A549 (cell line): ENCODE results near the gene RPS6KA4. TPM values are rescaled to one million over a fixed set of nuclear protein-coding genes. Genes with fewer than 3 reads are reported as not detected.
"Not testable (repeated sequence)": the region's sequence is repeated elsewhere in the genome, so short reads cannot be mapped to it uniquely, and the experiment has no call there.

Experiments used
- ATAC-seq, 2 experiments: fragments of 200-7000 bp in 1 of 2; fragments of >200 bp in 1 of 2; cut with Nextera tagmentation in 1 of 2; cut with Tn5 transposase in 1 of 2; 3 replicates each; pipeline versions ENCODE4 v1.8.0 to v1.9.1; 2018 to 2020; ENCODE audit warnings: mild to moderate bottlenecking in 1 of 2, moderate library complexity in 1 of 2
- CTCF ChIA-PET: fragments of 300-600 bp; sonication (Branson Sonifier 250); formaldehyde crosslinking; extraction: SDS; loops from one replicate; lab custom pipeline; 2021; ENCODE audit warnings: antibody characterized with exemption, inconsistent platforms; lab: Yijun Ruan, JAX
- POLR2A ChIA-PET: fragments of 350-600 bp; formaldehyde crosslinking; extraction: SDS; loops from one replicate; lab custom pipeline; 2021; ENCODE audit warnings: antibody characterized with exemption, inconsistent platforms; lab: Yijun Ruan, JAX
- DNase-seq, 2 experiments: peaks; one replicate each; pipeline versions ENCODE4 v3.0.0 to v3.0.0-alpha.2; 2011 to 2016; ENCODE audit warnings: low read depth in 1 of 2, low spot score in 1 of 2
- FAIRE-seq: peaks from 2 replicates; lab custom pipeline; 2011; peaks lifted over from hg19 to GRCh38; lab: Jason Lieb, UNC
- H3K27ac ChIP-seq, 2 experiments: fragments of >200 bp; sonication (Bioruptor Twin); formaldehyde crosslinking; 3 replicates each; pipeline ENCODE4 v1.5.1; 2016 to 2017
- H3K4me1 ChIP-seq: fragments of >200 bp; sonication (Bioruptor Twin); formaldehyde crosslinking; 3 replicates; pipeline ENCODE4 v1.6.1; 2016
- H3K4me2 ChIP-seq: fragments of >200 bp; sonication (Bioruptor Twin); formaldehyde crosslinking; 3 replicates; pipeline ENCODE4 v1.6.1; 2016
- H3K4me3 ChIP-seq: fragments of >200 bp; sonication (Bioruptor Twin); formaldehyde crosslinking; 3 replicates; pipeline ENCODE4 v1.5.1; 2016
- H3K9me3 ChIP-seq: fragments of >200 bp; sonication (Bioruptor Twin); formaldehyde crosslinking; 3 replicates; pipeline ENCODE4 v1.6.1; 2016
- CBX2 ChIP-seq: fragments of 200-600 bp; sonication (generic); IDR thresholded peaks from 2 replicates; pipeline ENCODE4 v1.6.1; 2016; ENCODE audit warnings: low read depth, mild to moderate bottlenecking, borderline replicate concordance
- CHD2 ChIP-seq: fragments of 150-350 bp; IDR thresholded peaks from 2 replicates; pipeline ENCODE4 v1.6.1; 2014; ENCODE audit warnings: low read length; ENCODE audit not compliant: partially characterized antibody
- KDM1A ChIP-seq: fragments of 200-600 bp; sonication (generic); IDR thresholded peaks from 2 replicates; pipeline ENCODE4 v1.6.1; 2016; ENCODE audit warnings: low read depth, mild to moderate bottlenecking
- MAFK ChIP-seq: fragments of 450-650 bp; IDR thresholded peaks from 2 replicates; pipeline ENCODE4 v1.6.1; 2014; ENCODE audit not compliant: partially characterized antibody
- NPAS2 ChIP-seq: fragments of 250-450 bp; sonication (Bioruptor Pico); IDR thresholded peaks from 2 replicates; pipeline ENCODE4 v1.8.0; 2022; ENCODE audit warnings: mild to moderate bottlenecking, moderate library complexity, borderline replicate concordance
- RARB ChIP-seq: fragments of 250-450 bp; sonication (Bioruptor Pico); IDR thresholded peaks from 2 replicates; pipeline ENCODE4 v1.8.0; 2021; ENCODE audit warnings: mild to moderate bottlenecking, moderate library complexity
- RNF2 ChIP-seq: fragments of 200-600 bp; sonication (generic); IDR thresholded peaks from 2 replicates; pipeline ENCODE4 v1.6.1; 2016; ENCODE audit warnings: low read depth, mild to moderate bottlenecking, antibody characterized with exemption, moderate library complexity, borderline replicate concordance
- USF2 ChIP-seq: fragments of 450-650 bp; IDR thresholded peaks from 2 replicates; pipeline ENCODE4 v1.6.1; 2014; ENCODE audit warnings: antibody characterized with exemption
- ZC3H11A ChIP-seq: fragments of 450-650 bp; IDR thresholded peaks from 2 replicates; pipeline ENCODE4 v1.6.1; 2014; ENCODE audit warnings: antibody characterized with exemption, mild to moderate bottlenecking
- WGBS: methylation state at CpG from one replicate; pipeline ENCODE4 v1.1.6; 2017; ENCODE audit errors: missing lambda C conversion rate; 5-methylcytosine and 5-hydroxymethylcytosine counted together
- polyA plus RNA-seq, 4 experiments: library from polyadenylated mRNA; depleted of rRNA in 3 of 4; stranded (reverse); fragments of >200 nt; fragmentation: RNase III in 1 of 4; extraction: RNeasy Plus Mini Kit Qiagen cat#74134 plus additional on column Dnase treatment in 1 of 4; gene quantifications; 2 replicates in 3 of 4; 3 replicates in 1 of 4; pipeline ENCODE4 v1.2.3, GENCODE V29; 2011 to 2017
- TF ChIP-seq, protein P1 (sequence below): fragments of 250-450 bp; sonication (Bioruptor Pico); IDR thresholded peaks from 2 replicates; pipeline ENCODE4 v1.5.0; 2020; ENCODE audit warnings: low read depth, mild to moderate bottlenecking, moderate library complexity

RPS6KA4 gene
- polyA plus RNA-seq, 2 of the 4 experiments (the other 2 are of a cell fraction): 21.4 to 35.9 TPM

DNA sequence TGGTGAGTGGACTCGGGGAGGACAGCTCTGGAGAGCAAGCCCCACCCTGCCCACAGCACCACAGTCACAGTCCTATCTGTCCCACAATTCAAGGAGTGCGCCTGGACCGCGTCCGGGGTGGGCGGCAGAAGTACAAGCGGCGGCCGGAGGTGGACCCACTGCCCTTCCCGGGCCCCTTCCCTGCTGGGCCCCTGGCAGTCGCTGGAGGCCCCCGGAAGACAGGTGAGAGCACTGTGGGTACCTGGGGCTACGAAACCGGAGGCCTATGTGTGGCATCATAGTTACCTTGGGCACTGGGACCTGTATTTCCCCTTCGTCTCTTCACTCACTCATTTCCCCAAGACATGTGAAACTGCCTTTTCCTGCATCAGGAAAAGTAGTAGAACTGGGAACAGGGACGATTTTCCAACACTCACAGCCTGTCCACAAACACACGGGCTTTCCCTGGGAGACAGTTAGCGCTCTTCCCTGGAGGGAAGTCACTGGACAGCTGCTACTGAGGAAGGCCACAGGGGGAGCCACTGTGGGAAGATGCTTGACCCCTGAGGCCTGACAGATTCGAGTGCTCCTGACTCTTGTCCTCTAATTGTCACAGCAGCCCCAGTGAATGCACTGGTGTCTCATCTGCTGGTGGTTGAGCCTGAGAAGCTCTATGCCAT is 44.7 kb upstream of the RPS6KA4 start:
- no peak overlapping the region for H3K4me2 ChIP-seq
- TF ChIP-seq CHD2: no peak
- TF ChIP-seq MAFK: no peak
- TF ChIP-seq ZC3H11A: no peak
- no peak for TF ChIP-seq RNF2
- TF ChIP-seq CBX2: no peak
- no peak for TF ChIP-seq RARB (CRISPR knock-in tag)
- TF ChIP-seq NPAS2 (CRISPR knock-in tag): no peak
- TF ChIP-seq, protein P1, sequence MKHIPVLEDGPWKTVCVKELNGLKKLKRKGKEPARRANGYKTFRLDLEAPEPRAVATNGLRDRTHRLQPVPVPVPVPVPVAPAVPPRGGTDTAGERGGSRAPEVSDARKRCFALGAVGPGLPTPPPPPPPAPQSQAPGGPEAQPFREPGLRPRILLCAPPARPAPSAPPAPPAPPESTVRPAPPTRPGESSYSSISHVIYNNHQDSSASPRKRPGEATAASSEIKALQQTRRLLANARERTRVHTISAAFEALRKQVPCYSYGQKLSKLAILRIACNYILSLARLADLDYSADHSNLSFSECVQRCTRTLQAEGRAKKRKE (CRISPR knock-in tag): no peak
- TF ChIP-seq, all 56 proteins: peak for 0
- DNase-seq: peak in 1 of 2 experiments; percentile 41
- ChIA-PET CTCF (interaction anchor here (1.2 to 20.7 kb wide), 5 partner anchors 9 to 102 kb away, joined by 3 to 996 read pairs (median 6); partner anchors contain the start of genes CCDC88B, ESRRA and RPS6KA4), POLR2A (no interaction called here)
- WGBS: 83% methylated on average over 19 of the region's 19 CpGs
- no peaks in the 10 kb centered on the region for H3K9me3 ChIP-seq
- no peak overlapping the region for H3K27ac ChIP-seq
- H3K4me1 ChIP-seq: peaks cover 11% of the 10 kb centered on the region
- no peak overlapping the region for H3K4me3 ChIP-seq
- no peak for ATAC-seq
- no peak for FAIRE-seq

- no peaks in the 10 kb centered on the region for H3K9me3 ChIP-seq
- ChIA-PET POLR2A (no interaction called here), CTCF (interaction anchor here (1.2 to 20.7 kb wide), 5 partner anchors 10 to 103 kb away, joined by 3 to 996 read pairs (median 6); partner anchors contain the start of genes CCDC88B, ESRRA and RPS6KA4)
- 92% methylated on average over 24 of the region's 24 CpGs for WGBS
- H3K27ac ChIP-seq: no peak overlapping the region
- FAIRE-seq: no peak
- no peak overlapping the region for H3K4me3 ChIP-seq
- no peak for DNase-seq
- TF ChIP-seq KDM1A: peak; percentile 73; the same call in 1 of the 2 replicates
- no peak for TF ChIP-seq USF2
- H3K4me1 ChIP-seq: peaks cover 14% of the 10 kb centered on the region
- H3K4me2 ChIP-seq: no peak overlapping the region
- no peak for ATAC-seq
Observed at GRCh38 chr11:64314805-64315561, 44.0 kb upstream of the RPS6KA4 start.

DNA sequence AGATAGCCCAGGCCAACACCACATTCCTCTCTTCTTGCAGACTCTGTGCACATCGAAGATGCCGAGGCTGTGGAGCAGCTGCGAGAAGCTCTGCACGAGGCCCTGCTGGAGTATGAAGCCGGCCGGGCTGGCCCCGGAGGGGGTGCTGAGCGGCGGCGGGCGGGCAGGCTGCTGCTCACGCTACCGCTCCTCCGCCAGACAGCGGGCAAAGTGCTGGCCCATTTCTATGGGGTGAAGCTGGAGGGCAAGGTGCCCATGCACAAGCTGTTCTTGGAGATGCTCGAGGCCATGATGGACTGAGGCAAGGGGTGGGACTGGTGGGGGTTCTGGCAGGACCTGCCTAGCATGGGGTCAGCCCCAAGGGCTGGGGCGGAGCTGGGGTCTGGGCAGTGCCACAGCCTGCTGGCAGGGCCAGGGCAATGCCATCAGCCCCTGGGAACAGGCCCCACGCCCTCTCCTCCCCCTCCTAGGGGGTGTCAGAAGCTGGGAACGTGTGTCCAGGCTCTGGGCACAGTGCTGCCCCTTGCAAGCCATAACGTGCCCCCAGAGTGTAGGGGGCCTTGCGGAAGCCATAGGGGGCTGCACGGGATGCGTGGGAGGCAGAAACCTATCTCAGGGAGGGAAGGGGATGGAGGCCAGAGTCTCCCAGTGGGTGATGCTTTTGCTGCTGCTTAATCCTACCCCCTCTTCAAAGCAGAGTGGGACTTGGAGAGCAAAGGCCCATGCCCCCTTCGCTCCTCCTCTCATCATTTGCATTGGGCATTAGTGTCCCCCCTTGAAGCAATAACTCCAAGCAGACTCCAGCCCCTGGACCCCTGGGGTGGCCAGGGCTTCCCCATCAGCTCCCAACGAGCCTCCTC is 43.1 kb upstream of the RPS6KA4 start:
- DNase-seq, H3K9me3 ChIP-seq, ATAC-seq, FAIRE-seq: not testable (repeated sequence)
- Histone ChIP-seq H3K27ac (peak overlapping the region; percentile 97 to 98; a peak in 5 of 6 replicates), H3K4me3 (peak overlapping the region; percentile 80; the same call in 2 of the 3 replicates), H3K4me2 (peak overlapping the region; percentile 87), H3K4me1 (peaks cover 14% of the 10 kb centered on the region)
- POLR2A ChIA-PET: interaction anchor here (0.8 to 2.9 kb wide), 4 partner anchors 8 to 130 kb away, joined by 4 to 50 read pairs (median 24); partner anchors contain the start of gene STIP1
- 74% methylated on average over 11 of the region's 25 CpGs for WGBS
- CTCF ChIA-PET: interaction anchor here (1.2 to 20.7 kb wide), 4 partner anchors 11 to 40 kb away, joined by 3 to 996 read pairs (median 40); partner anchors contain the start of genes CATSPERZ, CCDC88B, ESRRA and RPS6KA4
